ENCODE measurements around the gene ACTR10. TPM values are rescaled to one million over a fixed set of nuclear protein-coding genes. Genes with fewer than 3 reads are reported as not detected.

The ACTR10 gene
- total RNA-seq, 2 donors from 2014 or later, result 66.9 to 76.8 TPM

DNA sequence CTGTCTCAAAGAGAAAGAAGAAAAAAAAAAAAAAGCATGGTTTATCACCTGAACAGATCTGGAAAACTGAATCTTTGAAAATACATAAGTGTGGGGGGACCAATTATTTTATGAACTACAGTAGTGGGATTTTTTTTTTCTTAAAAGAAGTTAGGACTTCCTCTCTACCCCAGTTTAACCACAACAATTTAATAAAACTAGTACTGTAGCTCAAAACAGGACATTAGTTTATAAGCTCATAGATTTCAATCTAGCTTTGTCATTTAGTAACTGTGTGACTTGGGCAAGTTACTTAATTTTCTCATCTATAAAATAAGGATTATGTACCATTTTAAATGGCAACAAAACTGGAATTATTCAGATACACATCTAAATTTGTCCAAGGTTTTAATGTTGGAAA, 74.9 kb downstream of the ACTR10 start:
- DNase-seq (no peak), ATAC-seq (no peak)
- intact Hi-C loops (cut with DNase I), result no loop called here

DNA sequence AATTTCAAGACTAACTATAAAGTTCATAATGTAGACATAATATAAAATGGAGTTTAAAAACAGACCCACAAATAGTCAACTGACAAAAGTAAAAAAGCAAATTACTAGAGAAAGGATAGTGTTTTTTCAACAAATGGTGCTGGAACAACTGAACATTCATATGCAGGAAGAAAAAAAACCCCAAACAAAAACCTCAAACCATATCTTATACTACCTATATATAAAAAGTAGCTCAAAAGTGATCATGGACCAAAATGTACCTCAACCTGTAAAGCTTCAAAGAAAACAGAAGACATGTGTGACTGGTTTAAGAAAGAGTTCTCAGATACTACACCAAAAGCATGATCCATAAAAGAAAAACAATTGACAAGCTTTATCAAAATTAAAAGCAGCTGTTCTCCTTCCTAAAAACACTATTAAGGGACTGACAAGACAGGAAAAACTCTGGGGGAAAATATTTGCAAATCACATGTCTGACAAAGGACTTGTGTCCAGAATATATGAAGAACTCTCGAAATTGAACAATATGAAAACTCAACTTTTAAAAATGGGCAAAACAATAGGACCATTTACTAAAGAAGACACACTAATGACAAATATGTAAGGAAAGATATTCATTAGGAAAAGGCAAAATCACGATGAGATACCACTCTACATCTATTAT, 75.7 kb downstream of the ACTR10 start:
- intact Hi-C loops (cut with DNase I), result no loop called here
- ATAC-seq (no peak), DNase-seq (no peak)

DNA sequence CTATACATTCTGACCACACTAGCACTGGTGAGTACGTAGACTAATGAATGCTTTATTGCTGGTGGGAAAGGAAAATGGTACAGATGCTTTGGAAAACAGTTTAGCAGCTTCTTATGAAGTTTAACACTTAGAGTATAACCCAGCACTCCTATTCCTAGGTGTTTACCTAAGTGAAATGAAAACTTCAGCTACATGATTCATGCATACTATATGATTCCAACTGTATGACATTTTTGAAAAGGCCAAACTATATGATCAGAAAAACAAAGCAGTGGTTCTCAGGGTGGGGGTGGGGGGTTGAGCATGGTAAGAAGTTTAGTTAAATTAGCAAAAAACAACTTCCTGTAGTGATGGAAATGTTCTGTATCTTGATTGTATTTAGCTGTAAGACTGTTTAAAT, 76.3 kb downstream of the ACTR10 start:
- intact Hi-C loops (cut with DNase I), result no loop called here
- ATAC-seq (no peak), DNase-seq (no peak)

DNA sequence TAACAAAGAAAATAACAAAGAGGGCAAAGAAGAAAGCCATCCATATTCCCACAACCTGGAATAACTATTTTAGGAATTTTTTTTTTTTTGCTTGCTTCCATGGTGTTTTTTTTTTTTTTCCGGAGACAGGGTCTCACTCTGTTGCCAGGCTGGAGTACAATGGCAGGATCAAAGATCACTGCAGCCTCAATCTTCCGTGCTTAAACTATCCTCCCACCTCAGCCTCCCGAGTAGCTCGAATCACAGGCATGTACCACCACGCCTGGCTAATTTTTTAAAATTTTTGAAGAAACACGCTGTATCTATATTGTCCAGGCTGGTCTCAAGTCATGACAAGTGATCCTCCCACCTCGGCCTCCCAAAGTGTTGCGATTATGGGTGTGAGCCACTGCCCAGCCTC, 78.2 kb downstream of the ACTR10 start:
- DNase-seq, result no peak

DNA sequence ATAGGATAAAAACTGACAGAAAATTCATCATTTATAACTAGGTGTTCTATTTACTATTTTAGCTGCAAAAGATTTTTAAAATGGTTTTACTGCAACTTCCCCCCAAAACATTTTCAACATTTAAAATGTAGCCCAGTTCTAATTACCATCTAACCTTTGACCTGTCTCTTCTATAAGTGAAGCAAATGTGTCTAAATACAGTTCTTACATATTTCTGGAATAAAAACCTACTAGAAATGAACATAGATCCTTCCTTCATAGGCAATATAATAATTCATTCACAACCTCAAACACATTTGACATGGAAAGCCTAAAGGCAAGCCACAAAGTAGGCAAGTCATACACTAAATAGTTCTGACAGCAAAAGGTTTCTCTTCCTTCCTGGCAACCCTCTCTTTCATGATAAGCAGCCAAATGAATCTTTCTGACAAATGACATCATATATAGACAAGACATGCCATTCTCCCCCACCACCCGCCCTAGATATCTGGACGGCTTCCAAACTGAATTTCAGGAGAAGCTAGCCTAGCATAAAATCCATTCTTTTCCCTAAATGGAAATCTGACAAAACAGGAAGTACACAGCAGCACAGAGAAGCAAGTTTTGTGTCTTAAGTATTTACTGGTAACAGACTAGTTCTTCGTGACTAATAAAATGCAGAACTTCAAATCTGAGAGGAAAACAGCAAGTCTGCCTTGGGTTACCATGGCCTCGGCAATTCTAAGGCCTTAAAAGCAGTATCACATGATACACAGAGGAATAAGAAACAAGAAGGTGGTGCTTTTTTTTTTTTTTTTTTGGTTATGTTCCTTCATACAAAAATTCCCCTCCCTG, 81.2 kb downstream of the ACTR10 start:
- DNase-seq (peak; percentile 44), ATAC-seq (peak; percentile 76 to 80)
- intact Hi-C loops (cut with DNase I), result no loop called here

More for the DNA sequence above, 78.2 kb downstream of the ACTR10 start:
- ATAC-seq, result no peak
- intact Hi-C loops (cut with DNase I), result no loop called here

DNA sequence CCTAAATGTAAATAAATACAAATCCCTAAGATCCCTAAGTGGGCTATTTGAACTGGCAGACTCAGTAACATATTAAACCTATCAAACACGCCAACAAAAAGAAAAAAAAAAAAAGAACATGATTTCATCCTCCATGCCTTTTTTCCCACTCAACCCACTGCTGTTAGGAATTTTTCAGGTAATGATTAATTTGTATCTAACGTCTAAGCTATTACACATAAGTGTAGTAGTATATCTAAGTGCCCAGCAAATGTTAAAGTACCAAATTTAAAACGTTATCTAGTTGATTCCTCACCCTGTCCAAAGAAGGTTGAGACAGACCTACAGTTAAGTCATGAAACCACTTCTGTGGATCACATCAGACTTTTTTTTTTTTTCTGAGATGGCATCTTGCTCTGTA, 82.0 kb downstream of the ACTR10 start:
- intact Hi-C loops (cut with DNase I), result no loop called here
- no peak for DNase-seq
- peak in 1 of 2 donors; percentile 29 for ATAC-seq

DNA sequence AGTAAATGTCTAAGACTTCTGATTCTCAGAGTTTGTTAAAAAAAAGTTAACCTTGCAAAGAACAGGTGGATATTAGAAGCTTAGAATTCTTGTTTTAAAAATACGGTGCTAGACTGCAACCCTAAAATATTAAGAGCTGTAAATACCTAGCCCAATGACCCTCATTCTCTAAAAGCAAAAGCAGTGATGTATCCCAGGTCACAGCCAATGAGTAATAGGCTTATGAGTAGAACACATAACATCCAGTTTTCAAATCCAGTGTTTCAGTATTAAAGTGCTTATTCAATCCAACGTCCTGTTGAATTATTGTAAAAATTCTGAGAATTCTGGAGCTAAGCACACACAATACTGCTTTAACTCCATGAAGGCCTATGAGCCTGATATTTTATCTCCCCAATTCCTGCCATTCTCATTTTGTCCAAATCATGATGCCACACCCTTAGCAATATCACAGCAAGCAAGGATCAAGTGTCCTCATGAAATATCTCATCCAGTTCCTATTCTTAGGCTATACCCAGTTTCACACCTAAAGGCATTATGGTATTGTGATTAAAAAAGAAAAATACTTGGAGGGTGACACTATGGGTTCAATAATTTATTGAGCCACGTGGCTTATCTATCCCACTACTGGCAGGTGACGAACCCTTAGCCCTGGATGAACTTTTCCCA, 83.1 kb downstream of the ACTR10 start:
- intact Hi-C loops (cut with DNase I), result no loop called here
- ATAC-seq (no peak), DNase-seq (no peak)

DNA sequence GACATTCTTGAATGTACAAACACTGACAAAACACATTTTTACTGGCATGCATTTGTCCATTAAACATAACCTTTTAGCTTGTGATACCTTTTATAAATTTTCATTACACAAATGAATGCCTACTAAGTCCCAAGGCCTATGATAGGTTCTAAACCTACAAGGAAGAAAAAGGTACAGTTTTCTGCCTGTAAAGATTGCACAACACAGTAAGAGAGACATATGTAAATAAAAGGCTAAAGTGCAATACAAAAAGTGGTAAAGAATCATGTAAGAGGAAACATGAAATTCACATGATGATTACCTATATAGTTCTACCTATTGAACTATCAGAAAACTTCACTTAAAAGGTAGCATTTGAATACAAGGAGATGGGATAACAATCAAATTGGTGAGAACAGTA, 83.8 kb downstream of the ACTR10 start:
- intact Hi-C loops (cut with DNase I), result no loop called here
- ATAC-seq (no peak), DNase-seq (no peak)

DNA sequence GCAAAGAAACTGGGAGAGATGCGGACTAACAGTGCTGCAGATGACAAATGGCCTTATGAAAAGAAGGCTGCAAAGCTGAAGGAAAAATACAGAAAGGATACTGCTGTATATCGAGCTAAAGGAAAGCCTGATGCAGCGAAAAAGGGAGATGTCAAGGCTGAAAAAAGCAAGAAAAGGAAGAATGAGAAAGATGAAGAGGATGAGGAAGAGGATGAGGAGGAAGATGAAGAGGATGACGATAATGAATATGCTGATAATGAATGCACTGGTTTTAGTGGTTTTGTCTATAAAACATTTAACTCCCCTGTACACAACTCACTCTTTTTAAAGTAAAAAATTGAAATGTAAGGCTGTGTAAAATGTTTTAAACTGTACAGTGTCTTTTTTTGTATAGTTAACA, 85.2 kb downstream of the ACTR10 start:
- DNase-seq (no peak), ATAC-seq (no peak)
- intact Hi-C loops (cut with DNase I), result no loop called here

Other genes with a start within 250 kb of the ACTR10 start
- 10 to 100 TPM in 1 of 2 donors, 1 to 10 TPM in 1; 6.4 to 15.8 TPM for gene ARMH4, start 47.9 kb upstream of the ACTR10 start, total RNA-seq
- gene PSMA3, start 44.7 kb downstream of the ACTR10 start, total RNA-seq, result 100 to 1,000 TPM; 121 to 134 TPM
- 10 to 100 TPM; 20.5 to 22.9 TPM for gene ARID4A, start 98.4 kb downstream of the ACTR10 start, total RNA-seq
- gene TOMM20L, start 195.8 kb downstream of the ACTR10 start, total RNA-seq, result not detected
- 10 to 100 TPM; 22.6 to 35.1 TPM for gene TIMM9, start 227.4 kb downstream of the ACTR10 start, total RNA-seq
- gene KIAA0586, start 227.6 kb downstream of the ACTR10 start, total RNA-seq, result 10 to 100 TPM; 11.9 to 12.4 TPM